Mesenchymal stem cell (in vitro differentiated cells and primary cell): Measurements from ENCODE around the gene FBXO31.
"Not testable (repeated sequence)": the region's sequence is repeated elsewhere in the genome, so short reads cannot be mapped to it uniquely, and the experiment has no call there.

Source experiments
- DNase-seq: peaks from one replicate; pipeline ENCODE4 v3.0.0-alpha.2; 2013
- H2AFZ ChIP-seq: one replicate; pipeline ENCODE4 v1.6.1; 2013; ENCODE audit warnings: low read depth, mild to moderate bottlenecking, control low read depth, inconsistent platforms, low read length, moderate library complexity
- H2AK5ac ChIP-seq: 2 replicates; pipeline ENCODE4 v1.6.1; 2013; ENCODE audit warnings: low read length, moderate library complexity, mild to moderate bottlenecking, inconsistent platforms; ENCODE audit not compliant: severe bottlenecking
- H2BK120ac ChIP-seq: one replicate; pipeline ENCODE4 v1.6.1; 2013; ENCODE audit warnings: low read depth, mild to moderate bottlenecking, inconsistent platforms, low read length, moderate library complexity
- H2BK12ac ChIP-seq, 2 experiments: one replicate each; pipeline ENCODE4 v1.6.1; 2013; ENCODE audit warnings: inconsistent platforms in 2 of 2, low read length in 2 of 2, mild to moderate bottlenecking in 2 of 2, moderate library complexity in 2 of 2, control low read depth in 1 of 2
- H2BK15ac ChIP-seq: one replicate; pipeline ENCODE4 v1.6.1; 2013; ENCODE audit warnings: mild to moderate bottlenecking, low read depth, inconsistent platforms; ENCODE audit not compliant: poor library complexity, severe bottlenecking
- H2BK5ac ChIP-seq: 2 replicates; pipeline ENCODE4 v1.6.1; 2013; ENCODE audit warnings: low read depth, mild to moderate bottlenecking, low read length, control low read depth, inconsistent platforms; ENCODE audit not compliant: poor library complexity, severe bottlenecking
- H3K14ac ChIP-seq, 2 experiments: one replicate each; pipeline ENCODE4 v1.6.1; 2013; ENCODE audit warnings: inconsistent platforms in 2 of 2, low read length in 2 of 2, control low read depth in 1 of 2, mild to moderate bottlenecking in 1 of 2, moderate library complexity in 1 of 2
- H3K18ac ChIP-seq, 2 experiments: one replicate each; pipeline ENCODE4 v1.6.1; 2013; ENCODE audit warnings: inconsistent platforms in 2 of 2, low read length in 2 of 2, control low read depth in 1 of 2, low read depth in 1 of 2, mild to moderate bottlenecking in 1 of 2
- H3K23ac ChIP-seq, 2 experiments: one replicate each; pipeline ENCODE4 v1.6.1; 2013; ENCODE audit warnings: inconsistent platforms in 2 of 2, low read length in 2 of 2, mild to moderate bottlenecking in 2 of 2, moderate library complexity in 2 of 2, control low read depth in 1 of 2
- H3K27ac ChIP-seq: 2 replicates; pipeline ENCODE4 v1.5.1; 2013; ENCODE audit warnings: mild to moderate bottlenecking, moderate library complexity, low read length, control low read depth, inconsistent platforms; ENCODE audit not compliant: poor library complexity, severe bottlenecking
- H3K27me3 ChIP-seq, 2 experiments: 2 replicates each; pipeline versions ENCODE4 v1.6.1 to v1.7.0; 2013; ENCODE audit warnings: low read length in 2 of 2, mild to moderate bottlenecking in 2 of 2, moderate library complexity in 2 of 2, control low read depth in 1 of 2, inconsistent platforms in 1 of 2; ENCODE audit not compliant: control insufficient read depth in 1 of 2, insufficient read depth in 1 of 2
- H3K36me3 ChIP-seq, 2 experiments: 2 replicates each; pipeline versions ENCODE4 v1.6.1 to v1.7.0; 2013; ENCODE audit warnings: low read length in 2 of 2, control low read depth in 1 of 2, inconsistent platforms in 1 of 2, low read depth in 1 of 2, mild to moderate bottlenecking in 1 of 2; ENCODE audit not compliant: insufficient read depth in 2 of 2, control insufficient read depth in 1 of 2
- H3K4ac ChIP-seq, 2 experiments: one replicate each; pipeline ENCODE4 v1.6.1; 2013; ENCODE audit warnings: inconsistent platforms in 2 of 2, low read length in 2 of 2, mild to moderate bottlenecking in 2 of 2, moderate library complexity in 2 of 2, control low read depth in 1 of 2, low read depth in 1 of 2
- H3K4me1 ChIP-seq: 2 replicates; pipeline ENCODE4 v1.6.1; 2013; ENCODE audit warnings: low read depth, low read length, control low read depth; ENCODE audit not compliant: control insufficient read depth, insufficient read depth
- H3K4me2 ChIP-seq: 2 replicates; pipeline ENCODE4 v1.6.1; 2013; ENCODE audit warnings: low read length, mild to moderate bottlenecking, inconsistent platforms; ENCODE audit not compliant: poor library complexity, severe bottlenecking
- H3K4me3 ChIP-seq, 2 experiments: 2 replicates each; pipeline versions ENCODE4 v1.5.1 to v1.7.0; 2013; ENCODE audit warnings: low read length in 2 of 2, mild to moderate bottlenecking in 2 of 2, control low read depth in 1 of 2, low read depth in 1 of 2; ENCODE audit not compliant: insufficient read depth in 1 of 2
- H3K79me1 ChIP-seq: replicated peaks from 2 replicates; pipeline ENCODE4 v1.6.1; 2013; ENCODE audit warnings: mild to moderate bottlenecking, control low read depth, low read length, inconsistent platforms; ENCODE audit not compliant: poor library complexity, severe bottlenecking
- H3K9ac ChIP-seq: 2 replicates; pipeline ENCODE4 v1.7.0; 2013; ENCODE audit warnings: mild to moderate bottlenecking, low read length, moderate library complexity
- H3K9me3 ChIP-seq: 2 replicates; pipeline ENCODE4 v1.7.0; 2013; ENCODE audit warnings: mild to moderate bottlenecking, low read length; ENCODE audit not compliant: control insufficient read depth
- H4K8ac ChIP-seq: one replicate; pipeline ENCODE4 v1.6.1; 2013; ENCODE audit warnings: inconsistent platforms, mild to moderate bottlenecking, low read length, moderate library complexity
- H4K91ac ChIP-seq: one replicate; pipeline ENCODE4 v1.6.1; 2013; ENCODE audit warnings: mild to moderate bottlenecking, low read length, inconsistent platforms
- WGBS: methylation state at CpG from one replicate; pipeline ENCODE4 v1.1.7; 2013; ENCODE audit warnings: mixed read lengths; 5-methylcytosine and 5-hydroxymethylcytosine counted together

FBXO31 gene

DNA sequence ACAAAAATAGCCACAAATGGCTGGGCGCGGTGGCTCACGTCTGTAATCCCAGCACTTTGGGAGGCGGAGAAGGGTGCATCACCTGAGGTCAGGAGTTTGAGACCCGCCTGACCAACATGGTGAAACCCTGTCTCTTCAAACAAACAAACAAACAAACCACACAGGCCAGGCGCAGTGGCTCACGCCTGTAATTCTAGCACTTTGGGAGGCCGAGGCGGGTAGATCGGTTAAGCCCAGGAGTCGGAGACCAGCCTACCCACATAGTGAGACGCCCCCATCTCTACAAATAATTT, 1.2 kb upstream of the FBXO31 start:
- H3K9ac ChIP-seq, result peak overlapping the region; percentile 92
- DNase-seq, result not testable (repeated sequence)
- peak overlapping the region in 1 of 2 experiments; percentile 51 for H2BK12ac ChIP-seq

GRCh38 chr16:87384162-87384874, 742 bp upstream of the FBXO31 start:
- H2AK5ac ChIP-seq, result no peak overlapping the region
- H2BK120ac ChIP-seq, result peak overlapping the region; percentile 95
- H4K8ac ChIP-seq, result peak overlapping the region; percentile 86
- no peaks in the 10 kb centered on the region for H3K36me3 ChIP-seq
- H3K18ac ChIP-seq, result peak overlapping the region; percentile 61 to 82
- H3K14ac ChIP-seq, result peak overlapping the region in 1 of 2 experiments; percentile 44
- H2BK12ac ChIP-seq, result peak overlapping the region in 1 of 2 experiments; percentile 51
- no peaks in the 10 kb centered on the region for H3K9me3 ChIP-seq
- peak overlapping the region; percentile 92 for H3K9ac ChIP-seq
- peak overlapping the region; percentile 73 for H2BK15ac ChIP-seq
- peak overlapping the region; percentile 54 for H3K27ac ChIP-seq
- DNase-seq, result no peak
- H3K79me1 ChIP-seq, result peaks cover 11% of the 10 kb centered on the region
- H2BK5ac ChIP-seq, result no peak overlapping the region
- peak overlapping the region; percentile 13 to 65 for H3K4ac ChIP-seq
- peaks cover 23% of the 10 kb centered on the region for H3K4me1 ChIP-seq
- peak overlapping the region; percentile 89 to 93 for H3K4me3 ChIP-seq
- peak overlapping the region; percentile 82 for H4K91ac ChIP-seq
- H3K27me3 ChIP-seq, result no peaks in the 10 kb centered on the region
- peak overlapping the region in 1 of 2 experiments; percentile 57 for H3K23ac ChIP-seq
- H2AFZ ChIP-seq, result peak overlapping the region; percentile 33
- peak overlapping the region; percentile 96 for H3K4me2 ChIP-seq
- 5% methylated on average over 64 of the region's 64 CpGs for WGBS

More for the DNA sequence above, 1.2 kb upstream of the FBXO31 start:
- Histone ChIP-seq H2BK15ac (peak overlapping the region; percentile 73), H3K18ac (peak overlapping the region in 1 of 2 experiments; percentile 49), H4K91ac (peak overlapping the region; percentile 82), H3K4me1 (peaks cover 23% of the 10 kb centered on the region), H3K27ac (peak overlapping the region; percentile 11), H3K4me2 (peak overlapping the region; percentile 96), H3K4me3 (peak overlapping the region; percentile 89 to 93), H4K8ac (peak overlapping the region; percentile 84), H3K79me1 (peaks cover 12% of the 10 kb centered on the region), H3K4ac (peak overlapping the region in 1 of 2 experiments; percentile 13)
- H3K23ac ChIP-seq, H2BK120ac ChIP-seq, H3K9me3 ChIP-seq, H3K36me3 ChIP-seq, H2AK5ac ChIP-seq, H3K27me3 ChIP-seq, H3K14ac ChIP-seq, H2BK5ac ChIP-seq, H2AFZ ChIP-seq: not testable (repeated sequence)
- 75% methylated on average over 8 of the region's 12 CpGs for WGBS

DNA sequence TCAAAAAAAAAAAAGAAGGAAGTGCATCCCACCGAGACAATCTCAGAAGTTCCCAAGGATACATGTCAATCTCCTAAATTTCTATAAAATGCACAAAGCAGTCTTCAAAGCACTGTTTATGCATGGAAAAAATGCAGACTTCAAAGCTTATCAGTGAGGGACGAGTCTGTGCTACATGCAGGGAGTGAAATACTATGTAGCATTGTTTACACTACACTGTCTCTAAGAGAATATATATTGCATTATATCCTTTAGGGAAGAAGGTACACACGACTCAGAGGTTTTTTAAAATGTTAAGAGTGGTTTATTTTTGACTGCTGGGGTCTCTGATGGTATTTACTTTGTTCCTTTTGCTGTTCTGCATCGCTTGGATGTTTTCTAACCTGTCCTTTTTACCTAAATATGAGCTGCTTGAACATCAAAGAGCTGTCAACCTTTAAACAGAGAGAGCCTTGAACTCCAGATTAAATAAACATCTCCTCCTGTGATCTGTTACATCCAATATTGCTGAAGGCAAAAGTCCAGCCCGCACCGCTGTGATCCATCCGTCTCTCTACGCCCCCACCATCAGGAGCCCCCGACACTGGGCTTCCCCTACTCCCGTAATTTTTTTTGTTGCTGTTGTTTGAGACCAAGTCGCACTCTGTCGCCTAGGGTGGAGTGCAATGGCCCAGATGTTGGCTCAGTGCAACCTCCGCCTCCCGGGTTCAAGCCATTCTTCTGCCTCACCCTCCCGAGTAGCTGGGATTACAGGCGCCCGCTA, 1.4 kb downstream of the FBXO31 start:
- Histone ChIP-seq H4K8ac (no peak overlapping the region), H3K18ac (peak overlapping the region in 1 of 2 experiments; percentile 44), H2BK15ac (no peak overlapping the region), H3K4ac (no peak overlapping the region), H3K27ac (no peak overlapping the region), H4K91ac (no peak overlapping the region), H2BK5ac (no peak overlapping the region), H3K4me3 (peak overlapping the region; percentile 89 to 93), H3K9ac (peak overlapping the region; percentile 90), H2AK5ac (no peak overlapping the region), H2BK12ac (no peak overlapping the region), H2AFZ (no peak overlapping the region), H3K4me1 (peaks cover 19% of the 10 kb centered on the region), H3K36me3 (peaks cover 0 to 9% of the 10 kb centered on the region in 2 experiments), H3K14ac (no peak overlapping the region), H2BK120ac (no peak overlapping the region), H3K9me3 (no peaks in the 10 kb centered on the region), H3K79me1 (peaks cover 13% of the 10 kb centered on the region), H3K23ac (no peak overlapping the region), H3K4me2 (peak overlapping the region; percentile 70), H3K27me3 (no peaks in the 10 kb centered on the region)
- DNase-seq, result peak; percentile 49
- 63% methylated on average over 14 of the region's 17 CpGs for WGBS

GRCh38 chr16:87380881-87381280, 2.7 kb downstream of the FBXO31 start:
- Histone ChIP-seq H4K8ac (no peak overlapping the region), H3K23ac (no peak overlapping the region), H3K4me3 (peak overlapping the region in 1 of 2 experiments; percentile 93), H2BK5ac (no peak overlapping the region), H3K14ac (no peak overlapping the region), H2AK5ac (no peak overlapping the region), H3K9ac (peak overlapping the region; percentile 90), H3K9me3 (no peaks in the 10 kb centered on the region), H3K18ac (no peak overlapping the region), H3K36me3 (peaks cover 0 to 15% of the 10 kb centered on the region in 2 experiments), H2BK15ac (no peak overlapping the region), H4K91ac (no peak overlapping the region), H3K27ac (no peak overlapping the region), H2BK12ac (no peak overlapping the region), H3K4me1 (peaks cover 23% of the 10 kb centered on the region), H3K4me2 (no peak overlapping the region), H3K4ac (no peak overlapping the region), H3K79me1 (peaks cover 15% of the 10 kb centered on the region), H2AFZ (no peak overlapping the region), H2BK120ac (no peak overlapping the region), H3K27me3 (no peaks in the 10 kb centered on the region)
- WGBS, result 76% methylated on average over 4 of the region's 4 CpGs
- DNase-seq, result peak; percentile 69
